Measurements from ENCODE around the gene PCDHGA2.
"Not testable (repeated sequence)": the region's sequence is repeated elsewhere in the genome, so short reads cannot be mapped to it uniquely, and the experiment has no call there.

PCDHGA2 gene

GRCh38 chr5:141319699-141320098 is 18.9 kb upstream of the PCDHGA2 start:
- peak overlapping the region; percentile 71 to 82 for H3K4me3 ChIP-seq (replicated peaks in 1 of 2; ENCODE audit: low read depth in 2 of 2, low read length in 2 of 2)
- no peak for DNase-seq (ENCODE audit: low read depth in 2 of 2)
- no peak for TF ChIP-seq CTCF (IDR thresholded peaks at IDR 0.05; ENCODE audit: low read depth, low read length)

- H3K4me3 ChIP-seq (replicated peaks in 1 of 2; ENCODE audit: low read depth in 2 of 2, low read length in 2 of 2): peak within 1 kb of the TSS; percentile 71 to 82
- peak; percentile 96 to 97 for DNase-seq (ENCODE audit: low read depth in 2 of 2)
- TF ChIP-seq CTCF (IDR thresholded peaks at IDR 0.05; ENCODE audit: low read depth, low read length): peak; percentile 89
Measured at GRCh38 chr5:141320225-141321169, 18.1 kb upstream of the PCDHGA2 start, which contains the start of gene TAF7. TSS of gene TAF7 (minus strand) at chr5:141320784. CDS start at chr5:141320044, 740 bp downstream.

- no peak for DNase-seq (ENCODE audit: low read depth in 2 of 2)
- TF ChIP-seq CTCF (IDR thresholded peaks at IDR 0.05; ENCODE audit: low read depth, low read length): no peak
- no peak overlapping the region for H3K4me3 ChIP-seq (replicated peaks in 1 of 2; ENCODE audit: low read depth in 2 of 2, low read length in 2 of 2)
Measured at GRCh38 chr5:141322261-141322660, 16.3 kb upstream of the PCDHGA2 start.

GRCh38 chr5:141326088-141326854 is 12.3 kb upstream of the PCDHGA2 start:
- DNase-seq (ENCODE audit: low read depth in 2 of 2): peak; percentile 72 to 81
- TF ChIP-seq CTCF (IDR thresholded peaks at IDR 0.05; ENCODE audit: low read depth, low read length): peak; percentile 78
- peak overlapping the region; percentile 35 to 41 for H3K4me3 ChIP-seq (replicated peaks in 1 of 2; ENCODE audit: low read depth in 2 of 2, low read length in 2 of 2)

GRCh38 chr5:141328231-141328630 is 10.3 kb upstream of the PCDHGA2 start:
- no peak for DNase-seq (ENCODE audit: low read depth in 2 of 2)
- no peak for TF ChIP-seq CTCF (IDR thresholded peaks at IDR 0.05; ENCODE audit: low read depth, low read length)
- no peak overlapping the region for H3K4me3 ChIP-seq (replicated peaks in 1 of 2; ENCODE audit: low read depth in 2 of 2, low read length in 2 of 2)

- peak; percentile 72 for TF ChIP-seq CTCF (IDR thresholded peaks at IDR 0.05; ENCODE audit: low read depth, low read length)
- peak within 1 kb of the TSS; percentile 0 to 35 for H3K4me3 ChIP-seq (replicated peaks in 1 of 2; ENCODE audit: low read depth in 2 of 2, low read length in 2 of 2)
- DNase-seq (ENCODE audit: low read depth in 2 of 2): peak; percentile 59 to 75
Measured at GRCh38 chr5:141330299-141331080, 8.1 kb upstream of the PCDHGA2 start, which contains the start of gene PCDHGA1. TSS of gene PCDHGA1 (plus strand) at chr5:141330514.

- H3K4me3 ChIP-seq (replicated peaks in 1 of 2; ENCODE audit: low read depth in 2 of 2, low read length in 2 of 2); DNase-seq (ENCODE audit: low read depth in 2 of 2): not testable (repeated sequence)
Measured at GRCh38 chr5:141332571-141332970, 6.0 kb upstream of the PCDHGA2 start.

- H3K4me3 ChIP-seq (replicated peaks in 1 of 2; ENCODE audit: low read depth in 2 of 2, low read length in 2 of 2); DNase-seq (ENCODE audit: low read depth in 2 of 2): not testable (repeated sequence)
Measured at GRCh38 chr5:141340781-141341354, 2.3 kb downstream of the PCDHGA2 start.
